G401 (cell line): Measurements from ENCODE around the gene FAM83G. TPM values are rescaled to one million over a fixed set of nuclear protein-coding genes. Genes with fewer than 3 reads are reported as not detected.

Source experiments
- DNase-seq: peaks from one replicate; pipeline ENCODE4 v3.0.0-alpha.2; 2015; ENCODE audit warnings: low spot score
- in situ Hi-C: cut with HindIII; loops from 2 replicates; pipeline ENCODE4 v1.10.0; 2016; ENCODE audit warnings: low sequenced_read_pairs, mixed read lengths
- total RNA-seq: library from RNA; depleted of rRNA; stranded (reverse); fragments of >200 nt; shearing (Covaris generic); gene quantifications from 2 replicates; pipeline ENCODE4 v1.2.3, GENCODE V29; 2014

The FAM83G gene
- total RNA-seq, 1 experiment from 2014 or later, result 10.2 TPM

DNA sequence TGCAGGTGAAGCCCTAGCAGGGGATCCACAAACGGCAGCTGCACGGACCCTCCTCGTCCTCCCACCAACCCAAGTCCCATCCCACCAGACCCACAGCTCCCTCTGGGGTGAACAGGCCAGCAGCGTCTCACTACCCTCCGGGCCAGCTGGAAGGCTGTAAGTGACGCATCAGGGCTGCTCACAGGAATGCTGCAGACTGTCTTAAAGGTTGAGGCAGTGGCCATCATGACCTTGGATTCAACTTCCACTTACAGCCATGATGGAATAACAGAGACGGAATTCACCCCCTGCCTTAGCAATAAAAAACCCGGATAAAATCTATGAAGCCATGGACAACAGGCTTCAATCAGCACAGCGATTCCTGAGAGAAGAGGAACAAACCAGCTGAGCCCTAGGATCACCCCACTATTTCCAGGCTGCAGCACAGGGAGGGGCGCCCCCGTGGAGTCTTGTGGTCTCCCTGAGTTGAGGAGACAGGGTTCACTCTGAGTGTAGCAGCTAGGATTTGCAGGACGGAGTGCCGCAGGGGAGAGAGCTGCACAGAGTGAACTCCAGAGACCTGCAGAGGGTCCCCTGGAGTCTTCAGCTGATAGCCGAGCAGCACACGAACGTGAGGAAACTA lies 10.5 kb downstream of the FAM83G start:
- in situ Hi-C loops, result no loop called here
- DNase-seq, result no peak

DNA sequence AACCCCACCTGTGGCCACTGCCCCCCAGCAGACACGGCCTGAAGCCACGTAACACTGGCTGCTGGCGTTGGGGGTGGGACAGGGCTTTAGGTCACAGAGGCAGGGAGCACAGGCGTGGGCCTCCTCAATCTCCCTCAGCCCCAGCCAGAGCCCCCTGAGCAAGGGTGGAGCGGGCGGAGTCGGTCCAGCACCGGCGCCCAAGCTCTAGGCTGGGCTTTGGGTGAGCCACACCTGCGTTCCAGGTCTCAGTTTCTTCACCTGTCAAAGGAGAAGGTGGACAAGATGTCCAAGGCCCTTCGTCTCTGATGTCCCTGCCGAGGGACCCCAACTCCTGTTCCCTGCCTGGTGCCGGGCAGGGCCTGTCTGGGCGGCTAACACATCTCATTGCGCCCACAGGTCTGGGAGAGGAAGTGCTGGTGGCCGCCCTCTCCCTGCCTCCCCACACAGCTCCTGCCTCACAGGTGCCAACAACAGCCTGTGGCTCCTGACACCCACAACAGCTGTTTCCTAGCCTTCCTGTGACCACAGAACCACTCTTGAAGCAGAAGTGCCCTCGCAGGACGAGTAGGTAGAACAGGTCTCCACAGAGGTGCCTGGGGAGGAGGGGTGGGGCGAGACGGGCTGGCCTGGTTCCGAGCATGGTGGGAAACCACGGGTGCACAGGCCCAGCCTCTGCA lies 12.0 kb downstream of the FAM83G start:
- in situ Hi-C loops, result no loop called here
- DNase-seq, result no peak

DNA sequence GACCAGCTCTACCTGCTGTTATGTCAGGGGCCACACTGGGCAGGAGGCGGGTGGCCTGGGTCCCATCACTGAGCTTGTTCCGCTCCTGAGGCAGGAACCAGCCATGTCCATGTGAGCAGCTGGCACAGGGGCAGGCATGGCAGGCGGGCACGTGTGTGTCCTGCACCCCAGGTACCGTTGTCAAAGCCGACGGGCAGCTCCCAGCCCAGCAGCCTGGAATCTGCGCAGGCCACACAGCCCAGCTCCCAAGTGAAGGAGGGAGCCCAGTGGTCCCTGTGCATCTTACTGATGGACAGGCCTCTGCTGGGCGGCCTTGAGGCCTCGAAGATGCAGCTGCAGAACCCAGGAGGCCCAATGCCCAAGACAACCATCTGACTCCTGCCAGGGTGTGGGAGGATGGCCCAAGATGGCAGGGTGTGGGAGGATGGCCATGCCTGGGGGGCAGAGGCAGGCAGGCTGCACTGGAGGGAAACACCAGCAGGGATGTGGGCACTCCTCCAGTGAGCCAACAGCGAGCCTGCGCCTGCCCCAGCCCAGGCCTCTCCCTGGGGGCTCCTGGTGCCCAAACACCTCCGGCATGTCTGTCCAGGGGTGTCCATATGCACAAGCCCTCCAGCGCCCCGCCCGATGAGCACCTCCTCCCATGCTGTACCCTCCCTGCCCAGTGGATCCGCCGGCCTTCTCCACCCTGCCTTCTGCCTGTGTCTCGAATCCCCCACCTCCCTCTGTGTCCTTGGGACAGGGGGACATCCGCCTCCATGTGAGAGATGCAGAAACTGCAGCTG lies 12.8 kb downstream of the FAM83G start:
- no peak for DNase-seq
- in situ Hi-C loops, result no loop called here

DNA sequence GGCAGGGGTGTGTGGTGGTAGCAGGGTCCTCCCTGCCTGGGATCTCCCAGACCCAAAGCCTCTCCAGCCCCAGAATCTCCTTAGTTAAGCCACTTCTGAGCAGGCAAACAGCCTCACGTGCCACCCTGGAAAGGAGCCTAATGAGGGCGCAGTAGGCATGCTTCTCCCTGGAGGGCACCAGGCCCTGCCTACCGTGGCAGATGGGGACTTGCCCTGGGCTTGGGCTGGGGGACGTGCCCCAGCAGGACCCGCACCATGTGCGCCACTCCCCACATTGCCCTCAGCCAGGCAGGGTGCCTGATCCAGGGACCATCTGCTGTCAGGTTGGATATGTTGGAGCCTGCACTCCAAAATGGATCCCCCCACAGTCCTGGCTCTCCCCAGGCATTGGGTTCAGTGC lies 14.2 kb downstream of the FAM83G start:
- in situ Hi-C loops, result no loop called here
- DNase-seq, result no peak

DNA sequence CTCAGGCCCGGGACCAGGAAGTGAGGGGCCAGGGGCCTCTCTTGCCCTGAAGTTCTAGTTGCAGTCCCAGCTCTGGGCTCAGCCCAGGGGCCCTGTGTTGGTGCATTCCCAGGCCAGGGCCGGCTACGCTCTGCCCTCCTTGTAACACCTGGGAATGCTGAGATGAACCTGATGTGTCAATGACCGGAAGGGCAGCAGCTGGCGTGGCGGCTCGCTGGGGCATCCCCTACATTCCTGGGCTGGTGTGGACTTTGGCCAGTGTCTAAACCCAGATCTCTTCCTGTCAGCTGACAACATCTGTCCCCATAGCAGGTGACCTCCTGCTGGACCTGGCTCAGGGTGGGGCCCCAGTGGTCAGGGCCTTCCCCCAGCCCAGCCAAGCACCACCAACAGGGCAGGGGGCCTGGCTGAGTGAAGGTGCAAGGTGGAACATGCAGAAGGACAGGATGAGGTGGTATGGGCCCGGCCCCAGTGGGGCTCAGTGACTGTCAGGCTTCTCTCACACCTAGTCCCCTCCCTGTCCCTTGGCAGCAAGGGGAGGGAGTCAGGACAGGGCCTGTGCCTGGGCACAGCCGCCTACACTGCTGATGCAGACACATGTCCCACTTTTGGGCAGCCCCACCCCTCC lies 15.9 kb downstream of the FAM83G start:
- DNase-seq, result no peak
- in situ Hi-C loops, result no loop called here

- no peak for DNase-seq
- in situ Hi-C loops, result no loop called here
Observed at GRCh38 chr17:18987862-18988545, 16.6 kb downstream of the FAM83G start.

DNA sequence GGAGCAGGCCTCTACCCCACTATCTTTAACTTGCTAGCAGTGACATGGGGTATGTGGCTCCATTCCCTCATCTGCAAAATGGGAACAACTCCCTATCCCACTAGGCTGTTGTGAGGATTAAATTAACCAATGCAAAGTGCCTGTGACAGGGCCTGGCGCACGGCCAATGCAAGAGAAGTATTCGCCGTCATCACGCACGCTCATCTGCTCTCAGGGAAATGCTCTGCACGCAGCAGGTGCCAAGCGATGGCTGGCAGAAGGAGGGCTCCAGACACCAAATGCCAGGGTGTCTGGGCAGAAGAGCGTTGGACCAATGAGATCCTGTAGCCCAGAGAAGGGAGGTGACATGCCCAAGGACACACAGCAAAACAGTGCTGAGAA lies 17.3 kb downstream of the FAM83G start:
- DNase-seq, result no peak
- in situ Hi-C loops, result no loop called here

DNA sequence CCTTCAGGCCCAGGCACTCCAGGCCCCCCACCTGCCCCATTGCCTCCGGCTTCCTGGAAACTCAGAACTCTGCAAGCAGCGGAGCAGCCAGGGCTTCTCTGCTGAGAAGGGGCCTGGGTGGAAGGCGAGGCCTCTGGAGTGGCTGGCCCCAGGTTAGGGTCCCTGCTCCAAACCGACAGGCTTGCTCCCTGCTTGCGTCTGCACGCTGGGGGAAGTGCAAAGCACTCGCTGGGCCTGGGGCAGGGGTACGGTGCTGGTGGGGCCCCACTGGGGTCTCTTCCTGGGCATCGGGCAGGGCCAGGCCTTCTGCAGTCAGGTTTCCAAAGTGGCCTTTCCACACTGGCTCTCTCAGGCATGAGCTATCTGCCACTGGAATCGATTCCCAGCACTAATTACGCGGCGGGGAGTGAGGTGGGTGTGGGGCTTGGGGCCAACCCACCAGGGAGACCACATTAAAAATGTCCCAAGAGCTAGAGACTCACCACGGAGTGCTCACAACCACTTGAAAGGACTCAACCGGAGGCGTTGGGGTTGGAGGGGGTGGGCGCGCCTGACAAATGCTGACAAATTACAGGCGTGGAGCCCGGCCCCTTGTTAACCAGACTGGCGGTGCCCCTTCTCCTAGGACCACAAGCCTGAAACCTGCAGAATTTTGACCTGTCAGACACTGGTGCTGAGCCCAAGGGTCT lies 17.9 kb downstream of the FAM83G start:
- no peak for DNase-seq
- in situ Hi-C loops, result no loop called here

GRCh38 chr17:18985475-18985874 lies 19.1 kb downstream of the FAM83G start:
- no peak for DNase-seq
- in situ Hi-C loops, result no loop called here

- in situ Hi-C loops, result no loop called here
- no peak for DNase-seq
Observed at GRCh38 chr17:18984273-18985114, 20.1 kb downstream of the FAM83G start.

DNA sequence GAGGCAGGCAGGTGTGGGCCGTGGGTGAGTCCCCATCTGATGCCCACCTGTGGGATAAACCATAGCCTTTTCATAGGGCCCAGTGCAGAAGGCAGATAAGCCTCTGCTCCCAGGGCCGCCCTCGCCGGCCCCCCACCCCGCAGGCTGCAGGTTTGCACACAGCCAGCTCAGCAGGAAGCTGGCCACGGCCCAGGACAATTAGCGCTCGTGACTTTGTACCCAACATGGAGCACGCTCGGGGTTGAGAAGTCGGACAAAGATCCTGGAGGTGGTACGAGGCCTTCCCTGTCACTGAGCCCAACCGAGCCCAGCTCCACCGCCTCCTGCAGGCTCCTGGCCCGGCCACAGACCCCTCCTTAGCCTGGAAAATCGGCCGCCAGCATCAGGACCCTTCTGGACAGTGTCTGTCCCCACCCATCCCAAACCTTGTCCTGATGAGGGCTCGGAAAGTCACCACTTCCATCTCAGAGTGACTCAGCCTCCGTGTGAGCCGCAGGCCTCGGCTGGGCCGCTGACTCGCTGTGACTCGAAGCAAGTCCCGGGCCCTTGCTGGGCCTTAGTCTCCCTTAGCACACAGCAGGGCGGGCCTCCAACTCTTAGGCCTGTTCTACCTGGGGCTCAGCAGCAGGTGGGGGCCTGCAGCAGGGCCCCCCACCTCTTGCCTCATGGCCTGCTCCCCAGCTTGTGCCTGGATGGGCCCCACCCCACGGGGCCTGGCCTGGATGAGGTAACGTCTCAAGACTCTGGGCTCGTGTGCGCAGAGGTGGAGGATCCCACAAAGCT lies 22.7 kb downstream of the FAM83G start:
- in situ Hi-C loops, result no loop called here
- no peak for DNase-seq

DNA sequence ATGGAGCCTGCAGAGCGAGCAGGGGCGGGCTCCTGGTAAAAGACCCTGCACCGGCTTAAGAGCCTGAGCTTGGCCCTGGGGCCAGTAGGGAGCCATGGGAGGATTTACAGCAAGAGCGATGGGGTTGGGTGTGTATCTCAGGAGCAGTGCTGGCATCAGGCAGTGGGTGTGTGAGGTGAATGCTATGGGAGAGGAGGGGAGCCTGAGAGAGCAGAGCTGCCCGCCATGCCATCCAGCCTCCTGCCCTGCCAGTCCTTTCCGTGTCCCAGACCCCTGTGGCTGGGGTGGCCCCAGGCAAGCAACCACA lies 23.3 kb downstream of the FAM83G start:
- in situ Hi-C loops, result no loop called here
- no peak for DNase-seq

DNA sequence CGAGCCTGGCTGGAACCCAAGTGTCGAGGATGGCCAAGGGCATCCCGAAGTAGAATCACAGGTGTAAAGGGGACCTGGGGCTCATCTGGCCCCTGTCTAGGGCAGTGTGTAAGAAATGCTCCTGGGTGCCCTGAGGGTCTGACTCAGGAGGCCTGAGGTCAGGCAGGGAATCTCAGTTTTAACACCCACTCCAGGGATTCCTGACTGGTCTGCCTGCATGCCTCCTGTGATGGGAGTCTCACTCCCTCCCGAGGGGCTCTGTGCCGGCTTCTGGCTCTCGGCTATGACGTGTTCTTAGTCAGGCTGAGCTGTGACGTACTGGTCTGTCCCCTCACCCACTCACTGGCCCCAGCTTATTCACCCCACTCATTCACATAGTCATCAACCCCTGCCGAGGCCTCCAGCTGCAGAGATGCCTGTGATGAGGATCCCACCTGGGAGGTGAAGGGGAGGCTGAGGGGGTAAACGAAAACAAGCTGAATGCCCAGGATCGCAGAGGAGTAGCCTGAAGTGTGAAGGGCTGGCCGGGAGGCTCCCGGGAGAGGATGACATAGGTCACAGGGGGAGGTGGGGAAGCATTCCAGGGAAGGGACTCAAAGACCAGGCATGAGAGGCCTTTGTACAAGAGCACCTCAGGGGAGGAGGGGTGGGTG lies 23.8 kb downstream of the FAM83G start:
- no peak for DNase-seq
- in situ Hi-C loops, result no loop called here

GRCh38 chr17:18978655-18979054 lies 25.9 kb downstream of the FAM83G start:
- in situ Hi-C loops, result no loop called here
- DNase-seq, result no peak

DNA sequence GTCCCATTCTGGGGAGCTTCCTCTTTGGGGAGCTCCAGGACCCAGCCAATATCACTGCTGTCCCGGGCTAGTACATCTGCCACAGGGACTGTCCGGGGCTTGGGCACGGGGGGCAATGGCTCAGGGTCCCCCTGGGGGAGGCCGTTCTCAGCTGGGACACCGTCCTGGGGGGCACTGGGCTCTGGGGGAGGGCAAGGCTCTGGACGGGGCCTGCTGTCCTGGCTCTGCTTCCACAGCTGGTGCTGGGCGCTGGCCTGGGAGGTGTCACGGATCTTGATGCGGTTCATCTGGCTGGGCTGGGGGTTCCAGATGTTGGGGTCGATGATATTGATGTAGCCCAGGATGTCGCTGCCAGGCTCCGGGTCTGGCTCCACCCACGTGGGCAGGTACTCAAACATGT lies 26.5 kb downstream of the FAM83G start:
- in situ Hi-C loops, result no loop called here
- no peak for DNase-seq

DNA sequence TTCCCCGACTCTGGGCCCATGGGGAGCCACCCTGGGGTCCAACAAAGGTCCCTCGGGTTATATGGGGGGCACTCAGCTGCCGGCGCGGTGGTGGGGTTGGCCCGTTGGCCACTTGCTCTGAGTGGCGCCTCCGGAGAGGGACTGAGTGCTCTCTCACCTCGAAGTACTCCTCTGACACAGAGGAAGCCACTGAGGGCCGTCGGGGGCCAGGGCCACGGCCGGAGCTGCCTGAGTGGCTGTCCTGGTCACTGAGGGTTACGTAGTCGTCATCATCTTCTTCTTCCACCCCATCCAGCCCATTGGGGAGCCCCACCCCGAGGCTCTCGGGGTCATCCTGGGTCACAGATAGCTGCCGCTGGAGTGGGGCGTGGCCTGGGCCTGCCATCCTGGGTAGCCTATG lies 26.9 kb downstream of the FAM83G start:
- in situ Hi-C loops, result no loop called here
- no peak for DNase-seq

- in situ Hi-C loops, result no loop called here
- DNase-seq, result no peak
Observed at GRCh38 chr17:18977021-18977420, 27.5 kb downstream of the FAM83G start.
